Caki2 (cell line): ENCODE results near the gene FUT8. TPM values are rescaled to one million over a fixed set of nuclear protein-coding genes. Genes with fewer than 3 reads are reported as not detected.
"Not testable (repeated sequence)": the region's sequence is repeated elsewhere in the genome, so short reads cannot be mapped to it uniquely, and the experiment has no call there.

Source experiments
- DNase-seq: peaks from one replicate; pipeline ENCODE4 v3.0.0-alpha.2; 2015; ENCODE audit warnings: low read depth
- in situ Hi-C: cut with HindIII; loops from 2 replicates; pipeline ENCODE4 v1.10.0; 2016; ENCODE audit warnings: low sequenced_read_pairs, low pct_unique_long_range_greater_than_20kb, mixed read lengths
- total RNA-seq: library from RNA; depleted of rRNA; stranded (reverse); fragments of >200 nt; shearing (Covaris generic); gene quantifications from 2 replicates; pipeline ENCODE4 v1.2.3, GENCODE V29; 2014; ENCODE audit warnings: low replicate concordance

FUT8 gene
- total RNA-seq, 1 experiment from 2014 or later, result 29.6 TPM

GRCh38 chr14:65434216-65434850 is 21.8 kb downstream of the FUT8 start:
- in situ Hi-C loops, result no loop called here

GRCh38 chr14:65438266-65438933 is 25.9 kb downstream of the FUT8 start:
- no peak for DNase-seq
- in situ Hi-C loops, result no loop called here

More at GRCh38 chr14:65434216-65434850, 21.8 kb downstream of the FUT8 start:
- no peak for DNase-seq

GRCh38 chr14:65439117-65439516 is 26.6 kb downstream of the FUT8 start:
- in situ Hi-C loops, result no loop called here
- no peak for DNase-seq

GRCh38 chr14:65440230-65440629 is 27.7 kb downstream of the FUT8 start:
- in situ Hi-C loops, result no loop called here
- no peak for DNase-seq

- in situ Hi-C loops, result no loop called here
- DNase-seq, result no peak
Observed at GRCh38 chr14:65444230-65444629, 31.7 kb downstream of the FUT8 start.

GRCh38 chr14:65446159-65446558 is 33.6 kb downstream of the FUT8 start:
- no peak for DNase-seq
- in situ Hi-C loops, result no loop called here

- DNase-seq, result no peak
- in situ Hi-C loops, result no loop called here
Observed at GRCh38 chr14:65449647-65450046, 37.1 kb downstream of the FUT8 start.

GRCh38 chr14:65453807-65454480 is 41.4 kb downstream of the FUT8 start:
- in situ Hi-C loops, result no loop called here
- no peak for DNase-seq

GRCh38 chr14:65456247-65456646 is 43.7 kb downstream of the FUT8 start:
- in situ Hi-C loops, result no loop called here
- no peak for DNase-seq

GRCh38 chr14:65461730-65462129 is 49.2 kb downstream of the FUT8 start:
- DNase-seq, result no peak
- in situ Hi-C loops, result no loop called here

GRCh38 chr14:65462411-65462810 is 49.9 kb downstream of the FUT8 start:
- in situ Hi-C loops, result no loop called here
- no peak for DNase-seq

GRCh38 chr14:65465584-65465983 is 53.1 kb downstream of the FUT8 start:
- no peak for DNase-seq
- in situ Hi-C loops, result no loop called here

- DNase-seq, in situ Hi-C loops: not testable (repeated sequence)
Observed at GRCh38 chr14:65467926-65468325, 55.4 kb downstream of the FUT8 start.

GRCh38 chr14:65469903-65470302 is 57.4 kb downstream of the FUT8 start:
- no peak for DNase-seq
- in situ Hi-C loops, result no loop called here

GRCh38 chr14:65470404-65470880 is 57.9 kb downstream of the FUT8 start:
- no peak for DNase-seq
- in situ Hi-C loops, result no loop called here

GRCh38 chr14:65471038-65471878 is 58.7 kb downstream of the FUT8 start:
- no peak for DNase-seq
- in situ Hi-C loops, result no loop called here

GRCh38 chr14:65472189-65472588 is 59.7 kb downstream of the FUT8 start:
- DNase-seq, result no peak
- in situ Hi-C loops, result no loop called here

- in situ Hi-C loops, result no loop called here
Observed at GRCh38 chr14:65476273-65476941, 63.9 kb downstream of the FUT8 start.

More at GRCh38 chr14:65476273-65476941, 63.9 kb downstream of the FUT8 start:
- DNase-seq, result no peak
